PC-9 (cell line): ENCODE results near the gene TAGLN2. TPM values are rescaled to one million over a fixed set of nuclear protein-coding genes. Genes with fewer than 3 reads are reported as not detected.

Source experiments
- BruUV-seq: library from RNA; stranded (reverse); fragments of 400-500 nt; replicated peaks from 2 replicates; lab custom pipeline; 2021; lab: Mats Ljungman, UMichigan
- CTCF ChIA-PET: fragments of 300-600 bp; sonication (Branson Sonifier 250); formaldehyde crosslinking; loops from one replicate; lab custom pipeline; 2022; ENCODE audit warnings: antibody characterized with exemption; lab: Charles Lee
- POLR2A ChIA-PET: fragments of 300-600 bp; sonication (Branson Sonifier 250); formaldehyde crosslinking; loops from one replicate; lab custom pipeline; 2022; ENCODE audit warnings: antibody characterized with exemption; ENCODE audit not compliant: unreplicated experiment; lab: Charles Lee
- DNase-seq, 2 experiments: peaks; one replicate each; pipeline versions ENCODE4 v3.0.0 to v3.0.0-alpha.2; 2015 to 2022; ENCODE audit warnings: mixed read lengths in 1 of 2
- H2AFZ ChIP-seq: fragments of 200-600 bp; sonication (generic); 2 replicates; pipeline ENCODE4 v1.8.1; 2017; ENCODE audit warnings: antibody characterized with exemption
- H3F3A ChIP-seq: fragments of 200-600 bp; sonication (generic); 2 replicates; pipeline ENCODE4 v1.8.1; 2017; ENCODE audit warnings: antibody characterized with exemption, mild to moderate bottlenecking, low read depth; ENCODE audit not compliant: insufficient read depth
- H3K27ac ChIP-seq: fragments of 200-600 bp; sonication (generic); 2 replicates; pipeline ENCODE4 v1.6.1; 2016; ENCODE audit warnings: mixed run types
- H3K27me3 ChIP-seq: fragments of 200-600 bp; sonication (generic); 2 replicates; pipeline ENCODE4 v1.6.1; 2016; ENCODE audit warnings: low read depth, mixed run types; ENCODE audit not compliant: insufficient read depth
- H3K36me3 ChIP-seq: fragments of 200-600 bp; sonication (generic); 2 replicates; pipeline ENCODE4 v1.6.1; 2016; ENCODE audit warnings: low read depth, mixed run types
- H3K4me1 ChIP-seq: fragments of 200-600 bp; sonication (generic); replicated peaks from 2 replicates; pipeline ENCODE4 v1.6.1; 2016; ENCODE audit warnings: mixed run types; ENCODE audit not compliant: insufficient read depth
- H3K4me2 ChIP-seq: fragments of 200-600 bp; sonication (generic); 2 replicates; pipeline ENCODE4 v1.6.1; 2017; ENCODE audit warnings: mixed run types
- H3K4me3 ChIP-seq: fragments of 200-600 bp; sonication (generic); 2 replicates; pipeline ENCODE4 v1.6.1; 2016; ENCODE audit warnings: mixed run types
- H3K79me2 ChIP-seq: fragments of 200-600 bp; sonication (generic); 2 replicates; pipeline ENCODE4 v1.6.1; 2017; ENCODE audit warnings: low read depth, mixed run types
- H3K9me2 ChIP-seq: fragments of 200-600 bp; sonication (generic); 2 replicates; pipeline ENCODE4 v1.8.1; 2017; ENCODE audit warnings: mild to moderate bottlenecking; ENCODE audit not compliant: insufficient read depth
- H3K9me3 ChIP-seq: fragments of 200-600 bp; sonication (generic); 2 replicates; pipeline ENCODE4 v1.8.1; 2016; ENCODE audit warnings: low read depth; ENCODE audit not compliant: insufficient read depth
- H4K20me1 ChIP-seq: fragments of 200-600 bp; sonication (generic); 2 replicates; pipeline ENCODE4 v1.8.1; 2017; ENCODE audit not compliant: insufficient read depth
- EZH2 ChIP-seq: fragments of 200-600 bp; sonication (generic); IDR thresholded peaks from 2 replicates; pipeline ENCODE4 v1.8.0; 2017; ENCODE audit warnings: antibody characterized with exemption, low read depth
- intact Hi-C: fragments of 100-400 bp; cut with micrococcal nuclease; formaldehyde crosslinking; loops from one replicate; pipeline ENCODE4 v1.10.0; 2022; ENCODE audit not compliant: unreplicated experiment
- total RNA-seq: library from RNA; stranded (reverse); gene quantifications from 2 replicates; pipeline ENCODE4 v1.2.3, GENCODE V29; 2021
- TF ChIP-seq, protein P1 (sequence below): fragments of 200-600 bp; sonication (generic); conservative IDR thresholded peaks from 2 replicates; pipeline ENCODE4 v1.6.1; 2017; ENCODE audit warnings: mixed run types, antibody characterized with exemption, mild to moderate bottlenecking, moderate library complexity

Gene TAGLN2
- total RNA-seq, 1 experiment from 2014 or later: 473 TPM

DNA sequence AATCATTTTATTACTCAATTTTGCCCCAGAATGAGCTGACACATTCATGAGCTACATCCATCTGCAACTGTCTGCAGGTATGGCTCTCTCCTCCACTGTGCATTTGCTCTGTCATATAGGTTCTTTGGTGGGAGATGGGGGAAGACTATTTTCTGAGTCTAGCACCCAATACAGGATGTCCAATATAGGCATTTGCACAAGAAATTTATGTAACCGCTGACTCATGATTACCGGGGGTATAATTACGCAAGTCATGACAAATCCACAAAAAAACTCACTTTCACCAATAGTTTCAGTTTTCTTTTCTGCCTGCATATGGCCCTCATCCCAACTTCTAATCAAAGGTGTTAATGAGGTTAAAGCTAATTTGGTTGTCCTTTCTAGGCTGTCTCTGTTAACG, 45.3 kb downstream of the TAGLN2 start:
- Histone ChIP-seq H3K27me3 (no peaks in the 10 kb centered on the region), H3K9me3 (no peaks in the 10 kb centered on the region), H3K4me2 (peak overlapping the region; percentile 44), H3K4me1 (peaks cover 57% of the 10 kb centered on the region), H2AFZ (no peak overlapping the region), H3K36me3 (no peaks in the 10 kb centered on the region; the same call in 1 of the 2 replicates), H3K4me3 (no peak overlapping the region), H3K9me2 (no peaks in the 10 kb centered on the region), H3K79me2 (no peaks in the 10 kb centered on the region), H4K20me1 (no peaks in the 10 kb centered on the region), H3K27ac (peak overlapping the region; percentile 98), H3F3A (peaks cover 43% of the 10 kb centered on the region)
- peak in 1 of 2 experiments; percentile 59 for DNase-seq
- ChIA-PET CTCF (interaction anchor here (0.6 to 0.9 kb wide), 2 partner anchors 123 to 499 kb away, joined by 3 to 4 read pairs; no protein-coding TSS in a partner anchor), POLR2A (interaction anchor here (0.6 to 0.7 kb wide), 2 partner anchors 60 to 67 kb away, joined by 3 to 7 read pairs; no protein-coding TSS in a partner anchor)
- intact Hi-C loops: loop anchor here (2.0 kb wide), 1 partner anchor 25 kb away; no protein-coding TSS in a partner anchor
- TF ChIP-seq, protein P1, sequence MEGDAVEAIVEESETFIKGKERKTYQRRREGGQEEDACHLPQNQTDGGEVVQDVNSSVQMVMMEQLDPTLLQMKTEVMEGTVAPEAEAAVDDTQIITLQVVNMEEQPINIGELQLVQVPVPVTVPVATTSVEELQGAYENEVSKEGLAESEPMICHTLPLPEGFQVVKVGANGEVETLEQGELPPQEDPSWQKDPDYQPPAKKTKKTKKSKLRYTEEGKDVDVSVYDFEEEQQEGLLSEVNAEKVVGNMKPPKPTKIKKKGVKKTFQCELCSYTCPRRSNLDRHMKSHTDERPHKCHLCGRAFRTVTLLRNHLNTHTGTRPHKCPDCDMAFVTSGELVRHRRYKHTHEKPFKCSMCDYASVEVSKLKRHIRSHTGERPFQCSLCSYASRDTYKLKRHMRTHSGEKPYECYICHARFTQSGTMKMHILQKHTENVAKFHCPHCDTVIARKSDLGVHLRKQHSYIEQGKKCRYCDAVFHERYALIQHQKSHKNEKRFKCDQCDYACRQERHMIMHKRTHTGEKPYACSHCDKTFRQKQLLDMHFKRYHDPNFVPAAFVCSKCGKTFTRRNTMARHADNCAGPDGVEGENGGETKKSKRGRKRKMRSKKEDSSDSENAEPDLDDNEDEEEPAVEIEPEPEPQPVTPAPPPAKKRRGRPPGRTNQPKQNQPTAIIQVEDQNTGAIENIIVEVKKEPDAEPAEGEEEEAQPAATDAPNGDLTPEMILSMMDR: no peak
- TF ChIP-seq EZH2: no peak
- BruUV-seq: no TSS peak

DNA sequence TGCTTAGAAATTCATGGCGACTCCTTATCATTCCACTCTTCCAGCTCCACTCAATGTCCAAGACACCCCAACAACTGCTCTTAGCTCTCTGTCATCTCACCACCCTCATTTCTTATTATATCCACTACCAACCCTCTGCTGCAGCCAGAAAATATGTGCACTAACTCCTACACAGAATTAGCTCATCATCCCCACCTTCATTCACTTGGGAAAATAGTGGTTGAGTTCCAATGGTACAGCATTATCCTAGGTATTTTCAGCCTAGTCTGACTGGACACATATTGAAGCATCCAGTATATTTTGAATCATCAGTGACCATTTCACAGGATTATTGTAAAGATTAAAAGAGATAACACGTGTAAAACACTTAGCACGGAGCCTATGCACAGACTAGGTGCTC, 46.2 kb downstream of the TAGLN2 start:
- DNase-seq: no peak
- Histone ChIP-seq H3K27ac (peak overlapping the region; percentile 98), H3K4me1 (peaks cover 57% of the 10 kb centered on the region), H4K20me1 (no peaks in the 10 kb centered on the region), H3K4me3 (no peak overlapping the region), H3K9me3 (no peaks in the 10 kb centered on the region), H3F3A (peaks cover 42% of the 10 kb centered on the region), H3K4me2 (no peak overlapping the region), H3K27me3 (no peaks in the 10 kb centered on the region), H2AFZ (no peak overlapping the region), H3K79me2 (no peaks in the 10 kb centered on the region), H3K36me3 (no peaks in the 10 kb centered on the region; the same call in 1 of the 2 replicates), H3K9me2 (no peaks in the 10 kb centered on the region)
- intact Hi-C loops: no loop called here
- no TSS peak for BruUV-seq
- ChIA-PET POLR2A (interaction anchor here (0.6 kb wide), 1 partner anchor 67 kb away, joined by 3 read pairs; no protein-coding TSS in a partner anchor), CTCF (no interaction called here)
- no peak for TF ChIP-seq EZH2

DNA sequence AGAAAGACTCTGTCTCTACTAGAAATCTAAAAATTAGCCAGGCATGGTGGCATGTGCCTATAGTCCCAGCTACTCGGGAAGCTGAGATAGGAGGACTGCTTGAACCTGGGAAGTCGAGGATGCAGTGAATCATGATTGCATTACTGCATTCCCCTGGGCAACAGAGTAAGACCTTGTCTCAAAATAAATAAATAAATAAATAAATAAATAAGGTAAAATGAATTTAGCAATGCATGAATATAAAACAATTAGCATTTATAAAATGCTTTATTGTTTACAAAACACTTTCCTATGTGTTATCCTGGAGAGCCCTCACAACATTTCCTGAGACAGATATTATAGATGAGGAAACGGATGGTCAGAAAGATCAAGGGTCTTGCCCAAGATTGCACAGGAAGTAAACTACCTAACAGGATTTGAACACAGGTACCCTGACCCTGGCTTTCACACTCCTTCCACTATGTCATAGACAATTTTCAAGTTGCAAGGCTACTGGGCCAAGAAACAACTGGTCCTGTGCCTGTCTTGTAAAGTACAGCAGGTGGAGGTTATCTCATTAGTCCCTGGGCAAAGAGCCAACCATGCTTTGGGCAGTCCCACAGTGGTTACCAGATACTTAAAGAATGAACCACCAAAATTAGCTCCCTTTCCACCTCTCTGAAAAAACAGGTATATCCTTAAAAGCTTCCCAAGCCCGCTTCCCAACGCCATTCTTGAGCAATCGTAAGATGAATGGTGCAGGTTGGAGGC, 47.4 kb downstream of the TAGLN2 start:
- POLR2A ChIA-PET: interaction anchor here (0.6 to 0.7 kb wide), 2 partner anchors 11 to 45 kb away, joined by 3 read pairs; no protein-coding TSS in a partner anchor
- CTCF ChIA-PET: no interaction called here
- no TSS peak for BruUV-seq

More for the DNA sequence above, 47.4 kb downstream of the TAGLN2 start:
- intact Hi-C loops: no loop called here
- Histone ChIP-seq H4K20me1 (no peaks in the 10 kb centered on the region), H2AFZ (no peak overlapping the region), H3K27ac (no peak overlapping the region), H3K27me3 (no peaks in the 10 kb centered on the region), H3K9me3 (no peaks in the 10 kb centered on the region), H3K36me3 (no peaks in the 10 kb centered on the region; the same call in 1 of the 2 replicates), H3K4me2 (no peak overlapping the region), H3F3A (peaks cover 35% of the 10 kb centered on the region), H3K9me2 (no peaks in the 10 kb centered on the region), H3K4me3 (no peak overlapping the region), H3K4me1 (peaks cover 48% of the 10 kb centered on the region), H3K79me2 (no peaks in the 10 kb centered on the region)
- no peak for TF ChIP-seq EZH2
- TF ChIP-seq, protein P1: no peak
- no peak for DNase-seq
